ENCODE results near the gene DSCAML1.

DNA sequence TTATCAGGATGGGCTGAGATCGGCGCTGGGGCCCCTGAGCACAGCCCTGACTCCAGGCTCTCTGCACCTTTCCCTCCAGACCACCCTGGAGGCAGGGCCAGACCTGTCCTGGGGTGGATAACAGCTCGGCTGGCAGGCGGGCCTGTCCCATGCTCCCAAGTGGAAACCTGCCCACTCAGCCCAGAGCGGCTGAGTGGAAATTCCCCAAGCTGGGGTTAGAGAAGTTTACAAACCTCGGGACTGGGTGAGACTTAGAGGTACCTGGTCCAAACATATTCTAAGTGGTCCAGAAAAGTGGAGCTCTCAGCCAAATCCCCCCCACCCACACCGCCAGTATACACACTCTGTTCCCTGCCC is 32.3 kb upstream of the DSCAML1 start:
- TF ChIP-seq, protein P1, sequence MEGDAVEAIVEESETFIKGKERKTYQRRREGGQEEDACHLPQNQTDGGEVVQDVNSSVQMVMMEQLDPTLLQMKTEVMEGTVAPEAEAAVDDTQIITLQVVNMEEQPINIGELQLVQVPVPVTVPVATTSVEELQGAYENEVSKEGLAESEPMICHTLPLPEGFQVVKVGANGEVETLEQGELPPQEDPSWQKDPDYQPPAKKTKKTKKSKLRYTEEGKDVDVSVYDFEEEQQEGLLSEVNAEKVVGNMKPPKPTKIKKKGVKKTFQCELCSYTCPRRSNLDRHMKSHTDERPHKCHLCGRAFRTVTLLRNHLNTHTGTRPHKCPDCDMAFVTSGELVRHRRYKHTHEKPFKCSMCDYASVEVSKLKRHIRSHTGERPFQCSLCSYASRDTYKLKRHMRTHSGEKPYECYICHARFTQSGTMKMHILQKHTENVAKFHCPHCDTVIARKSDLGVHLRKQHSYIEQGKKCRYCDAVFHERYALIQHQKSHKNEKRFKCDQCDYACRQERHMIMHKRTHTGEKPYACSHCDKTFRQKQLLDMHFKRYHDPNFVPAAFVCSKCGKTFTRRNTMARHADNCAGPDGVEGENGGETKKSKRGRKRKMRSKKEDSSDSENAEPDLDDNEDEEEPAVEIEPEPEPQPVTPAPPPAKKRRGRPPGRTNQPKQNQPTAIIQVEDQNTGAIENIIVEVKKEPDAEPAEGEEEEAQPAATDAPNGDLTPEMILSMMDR (IDR thresholded peaks at IDR 0.05 in 2 of 3, conservative IDR thresholded peaks at IDR 0.05 in 1 of 3; ENCODE audit: borderline replicate concordance in 1 of 3, insufficient read depth in 1 of 3, low read depth in 2 of 3, low read length in 2 of 3) = no peak
- TF ChIP-seq POLR2AphosphoS5 (IDR thresholded peaks at IDR 0.05; ENCODE audit: low read depth, low read length) (no peak), FOSL1 (IDR thresholded peaks at IDR 0.05; ENCODE audit: low read depth) (no peak), EZH2phosphoT487 (IDR thresholded peaks at IDR 0.05; ENCODE audit: borderline replicate concordance) (no peak), ZNF274 (IDR thresholded peaks at IDR 0.05; ENCODE audit: low read depth, low read length) (no peak), POLR2A (IDR thresholded peaks at IDR 0.05; ENCODE audit: borderline replicate concordance, extremely low read depth, insufficient read depth, insufficient read length) (no peak), YY1 (IDR thresholded peaks at IDR 0.05; ENCODE audit: extremely low read depth, insufficient replicate concordance, low read depth, low read length) (no peak), TCF7L2 (IDR thresholded peaks at IDR 0.05; ENCODE audit: borderline replicate concordance, extremely low read depth, insufficient read depth, insufficient read length) (no peak)
- TF ChIP-seq, protein P2, sequence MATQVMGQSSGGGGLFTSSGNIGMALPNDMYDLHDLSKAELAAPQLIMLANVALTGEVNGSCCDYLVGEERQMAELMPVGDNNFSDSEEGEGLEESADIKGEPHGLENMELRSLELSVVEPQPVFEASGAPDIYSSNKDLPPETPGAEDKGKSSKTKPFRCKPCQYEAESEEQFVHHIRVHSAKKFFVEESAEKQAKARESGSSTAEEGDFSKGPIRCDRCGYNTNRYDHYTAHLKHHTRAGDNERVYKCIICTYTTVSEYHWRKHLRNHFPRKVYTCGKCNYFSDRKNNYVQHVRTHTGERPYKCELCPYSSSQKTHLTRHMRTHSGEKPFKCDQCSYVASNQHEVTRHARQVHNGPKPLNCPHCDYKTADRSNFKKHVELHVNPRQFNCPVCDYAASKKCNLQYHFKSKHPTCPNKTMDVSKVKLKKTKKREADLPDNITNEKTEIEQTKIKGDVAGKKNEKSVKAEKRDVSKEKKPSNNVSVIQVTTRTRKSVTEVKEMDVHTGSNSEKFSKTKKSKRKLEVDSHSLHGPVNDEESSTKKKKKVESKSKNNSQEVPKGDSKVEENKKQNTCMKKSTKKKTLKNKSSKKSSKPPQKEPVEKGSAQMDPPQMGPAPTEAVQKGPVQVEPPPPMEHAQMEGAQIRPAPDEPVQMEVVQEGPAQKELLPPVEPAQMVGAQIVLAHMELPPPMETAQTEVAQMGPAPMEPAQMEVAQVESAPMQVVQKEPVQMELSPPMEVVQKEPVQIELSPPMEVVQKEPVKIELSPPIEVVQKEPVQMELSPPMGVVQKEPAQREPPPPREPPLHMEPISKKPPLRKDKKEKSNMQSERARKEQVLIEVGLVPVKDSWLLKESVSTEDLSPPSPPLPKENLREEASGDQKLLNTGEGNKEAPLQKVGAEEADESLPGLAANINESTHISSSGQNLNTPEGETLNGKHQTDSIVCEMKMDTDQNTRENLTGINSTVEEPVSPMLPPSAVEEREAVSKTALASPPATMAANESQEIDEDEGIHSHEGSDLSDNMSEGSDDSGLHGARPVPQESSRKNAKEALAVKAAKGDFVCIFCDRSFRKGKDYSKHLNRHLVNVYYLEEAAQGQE (IDR thresholded peaks at IDR 0.05; ENCODE audit: low read depth) = no peak

All from HCT116 (cell line).